B cell (primary cell): ENCODE measurements around the gene MGMT. TPM values are rescaled to one million over a fixed set of nuclear protein-coding genes. Genes with fewer than 3 reads are reported as not detected.

Experiments used
- ATAC-seq: fragments of 200-7000 bp; cut with Tn5 transposase; one replicate; pipeline ENCODE4 v1.10.0; 2021; ENCODE audit warnings: low read depth, mild to moderate bottlenecking, moderate number of reproducible peaks, moderate library complexity
- CTCF ChIA-PET: fragments of 350-600 bp; sonication (Branson Sonifier 250); formaldehyde crosslinking; loops from one replicate; lab custom pipeline; 2021; ENCODE audit warnings: antibody characterized with exemption, inconsistent platforms; lab: Charles Lee
- POLR2A ChIA-PET: fragments of 350-600 bp; sonication (Branson Sonifier 250); formaldehyde crosslinking; loops from one replicate; lab custom pipeline; 2021; ENCODE audit warnings: antibody characterized with exemption; lab: Charles Lee
- DNase-seq: peaks from one replicate; pipeline ENCODE4 v3.0.0; 2013
- H2AFZ ChIP-seq: 2 replicates; pipeline ENCODE4 v1.6.1; 2012; ENCODE audit warnings: mild to moderate bottlenecking, low read depth, low read length; ENCODE audit not compliant: insufficient read depth, poor library complexity, severe bottlenecking
- H3K27ac ChIP-seq, 2 donors: 1 replicate in 1 of 2; 2 replicates in 1 of 2; pipeline ENCODE4 v1.5.1; 2012 to 2013; ENCODE audit warnings: low read length in 2 of 2, mild to moderate bottlenecking in 2 of 2, moderate library complexity in 1 of 2
- H3K27me3 ChIP-seq, 4 experiments: fragments of 200-600 bp in 1 of 4; sonication (generic) in 1 of 4; replicated peaks in 1 of 4; 1 replicate in 2 of 4; 2 replicates in 2 of 4; pipeline versions ENCODE4 v1.6.1 to v1.7.0; 2013 to 2016; ENCODE audit warnings: low read length in 3 of 4, mild to moderate bottlenecking in 2 of 4, mixed read lengths in 1 of 4, moderate library complexity in 1 of 4; ENCODE audit not compliant: insufficient read depth in 4 of 4, control insufficient read depth in 3 of 4; ENCODE audit errors: control extremely low read depth in 1 of 4
- H3K36me3 ChIP-seq, 2 experiments: replicated peaks in 1 of 2; 1 replicate in 1 of 2; 2 replicates in 1 of 2; pipeline versions ENCODE4 v1.6.1 to v1.7.1; 2013; ENCODE audit warnings: low read length in 1 of 2; ENCODE audit not compliant: insufficient read depth in 2 of 2, control insufficient read depth in 1 of 2; ENCODE audit errors: control extremely low read depth in 1 of 2, extremely low read depth in 1 of 2
- H3K4me1 ChIP-seq, 2 donors: fragments of 200-600 bp in 1 of 2; sonication (generic) in 1 of 2; 1 replicate in 1 of 2; 2 replicates in 1 of 2; pipeline versions ENCODE4 v1.5.1 to v1.6.1; 2013 to 2017; ENCODE audit warnings: low read length in 2 of 2; ENCODE audit not compliant: control insufficient read depth in 2 of 2, insufficient read depth in 2 of 2
- H3K4me2 ChIP-seq: replicated peaks from 2 replicates; pipeline ENCODE3; 2012; ENCODE audit warnings: mild to moderate bottlenecking, low read depth, low read length; ENCODE audit not compliant: poor library complexity, severe bottlenecking
- H3K4me3 ChIP-seq, 5 experiments: fragments of 200-600 bp in 1 of 5; sonication (generic) in 1 of 5; 1 replicate in 3 of 5; 2 replicates in 2 of 5; pipeline versions ENCODE4 v1.5.1 to v1.7.0; 2011 to 2016; ENCODE audit warnings: low read length in 4 of 5, mild to moderate bottlenecking in 4 of 5, low read depth in 2 of 5, control low read depth in 1 of 5, moderate library complexity in 1 of 5; ENCODE audit not compliant: insufficient read depth in 1 of 5; ENCODE audit errors: control extremely low read depth in 1 of 5, extremely low read depth in 1 of 5
- H3K79me2 ChIP-seq: fragments of 200-600 bp; sonication (generic); one replicate; pipeline ENCODE4 v1.6.0; 2016; ENCODE audit warnings: low read length; ENCODE audit not compliant: control insufficient read depth, insufficient read depth
- H3K9ac ChIP-seq: fragments of 200-600 bp; sonication (generic); 2 replicates; pipeline ENCODE4 v1.6.1; 2017; ENCODE audit warnings: mild to moderate bottlenecking, low read length, moderate library complexity
- H3K9me3 ChIP-seq, 3 donors: one replicate each; pipeline versions ENCODE4 v1.6.1 to v1.7.1; 2013; ENCODE audit warnings: low read length in 2 of 3; ENCODE audit not compliant: control insufficient read depth in 2 of 3, insufficient read depth in 1 of 3; ENCODE audit errors: control extremely low read depth in 1 of 3
- H4K20me1 ChIP-seq: 2 replicates; pipeline ENCODE4 v1.6.0; 2012; ENCODE audit warnings: mild to moderate bottlenecking, low read length; ENCODE audit not compliant: insufficient read depth, control insufficient read depth, poor library complexity, severe bottlenecking
- H3K27ac Mint-ChIP-seq: one replicate; pipeline ENCODE4 v1.8.0; 2021; ENCODE audit warnings: mixed read lengths
- H3K27me3 Mint-ChIP-seq: one replicate; pipeline ENCODE4 v1.8.0; 2021; ENCODE audit warnings: mixed read lengths
- H3K4me1 Mint-ChIP-seq: one replicate; pipeline ENCODE4 v1.8.0; 2021; ENCODE audit warnings: mixed read lengths
- H3K4me3 Mint-ChIP-seq: one replicate; pipeline ENCODE4 v1.8.0; 2021; ENCODE audit warnings: mixed read lengths
- H3K9me3 Mint-ChIP-seq: one replicate; pipeline ENCODE4 v1.8.0; 2022; ENCODE audit warnings: mixed read lengths; ENCODE audit not compliant: insufficient read depth
- EZH2 ChIP-seq: IDR thresholded peaks from 2 replicates; pipeline ENCODE4 v1.6.1; 2012; ENCODE audit warnings: borderline replicate concordance, low read depth, mild to moderate bottlenecking, moderate library complexity, low read length; ENCODE audit not compliant: insufficient read depth, poor library complexity, severe bottlenecking
- WGBS: methylation state at CpG from one replicate; pipeline ENCODE4 v1.1.5; 2013; ENCODE audit warnings: missing lambda C conversion rate; ENCODE audit not compliant: insufficient coverage; 5-methylcytosine and 5-hydroxymethylcytosine counted together
- intact Hi-C: fragments of 100-400 bp; cut with micrococcal nuclease; formaldehyde crosslinking; loops from one replicate; pipeline ENCODE4 v1.10.0; 2022
- polyA plus RNA-seq: library from polyadenylated mRNA; depleted of rRNA; stranded (reverse); fragments of >200 nt; gene quantifications from 2 replicates; pipeline ENCODE4 v1.2.3, GENCODE V29; 2012
- total RNA-seq, 2 donors: library from RNA; stranded (reverse); fragments of 120-200 nt in 1 of 2; gene quantifications; 1 replicate in 1 of 2; 2 replicates in 1 of 2; pipeline versions ENCODE4 v1.2.3 to v1.2.4, GENCODE V29; 2013 to 2022
- TF ChIP-seq, protein P1 (sequence below): fragments of 200-600 bp; IDR thresholded peaks from one replicate; pipeline ENCODE4 v1.8.0; 2022; ENCODE audit warnings: antibody characterized with exemption, mild to moderate bottlenecking

The MGMT gene
- total and polyA plus RNA-seq, 2 donors (not counting 1 experiment from before 2014, with no cell fraction given), result 16.6 to 87.7 TPM

DNA sequence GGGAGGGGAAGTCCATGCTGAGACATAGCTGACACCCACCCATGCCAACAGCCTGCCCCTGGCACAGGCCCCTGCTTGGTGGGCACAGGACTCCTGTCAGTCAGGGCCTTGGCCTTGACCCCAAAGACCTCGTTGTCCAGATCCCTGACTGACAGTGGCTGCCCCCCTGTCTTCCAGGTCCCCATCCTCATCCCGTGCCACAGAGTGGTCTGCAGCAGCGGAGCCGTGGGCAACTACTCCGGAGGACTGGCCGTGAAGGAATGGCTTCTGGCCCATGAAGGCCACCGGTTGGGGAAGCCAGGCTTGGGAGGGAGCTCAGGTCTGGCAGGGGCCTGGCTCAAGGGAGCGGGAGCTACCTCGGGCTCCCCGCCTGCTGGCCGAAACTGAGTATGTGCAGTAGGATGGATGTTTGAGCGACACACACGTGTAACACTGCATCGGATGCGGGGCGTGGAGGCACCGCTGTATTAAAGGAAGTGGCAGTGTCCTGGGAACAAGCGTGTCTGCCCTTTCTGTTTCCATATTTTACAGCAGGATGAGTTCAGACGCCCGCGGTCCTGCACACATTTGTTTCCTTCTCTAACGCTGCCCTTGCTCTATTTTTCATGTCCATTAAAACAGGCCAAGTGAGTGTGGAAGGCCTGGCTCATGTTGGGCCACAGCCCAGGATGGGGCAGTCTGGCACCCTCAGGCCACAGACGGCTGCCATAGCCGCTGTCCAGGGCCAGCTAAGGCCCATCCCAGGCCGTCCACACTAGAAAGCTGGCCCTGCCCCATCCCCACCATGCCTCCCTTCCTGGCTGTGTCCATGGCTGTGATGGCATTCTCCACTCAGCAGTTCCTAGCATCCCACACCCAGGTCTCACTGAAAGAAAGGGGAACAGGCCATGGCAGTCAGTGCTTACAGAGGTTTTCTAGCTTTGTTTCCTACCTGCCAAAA is 299.8 kb downstream of the MGMT start:
- Histone ChIP-seq H3K4me3 (no peak overlapping the region), H3K27ac (no peak overlapping the region), H3K27me3 (no peaks in the 10 kb centered on the region), H3K4me1 (no peaks in the 10 kb centered on the region), H3K4me2 (no peak overlapping the region), H2AFZ (no peak overlapping the region), H3K79me2 (no peaks in the 10 kb centered on the region), H3K9me3 (peaks cover 0 to 29% (median 0%) of the 10 kb centered on the region in 3 donors), H3K9ac (no peak overlapping the region), H3K36me3 (peaks cover 0 to 2% of the 10 kb centered on the region in 2 experiments), H4K20me1 (no peaks in the 10 kb centered on the region)
- H3K4me1 Mint-ChIP-seq, result no peaks in the 10 kb centered on the region
- no peak for TF ChIP-seq EZH2
- TF ChIP-seq, protein P1, sequence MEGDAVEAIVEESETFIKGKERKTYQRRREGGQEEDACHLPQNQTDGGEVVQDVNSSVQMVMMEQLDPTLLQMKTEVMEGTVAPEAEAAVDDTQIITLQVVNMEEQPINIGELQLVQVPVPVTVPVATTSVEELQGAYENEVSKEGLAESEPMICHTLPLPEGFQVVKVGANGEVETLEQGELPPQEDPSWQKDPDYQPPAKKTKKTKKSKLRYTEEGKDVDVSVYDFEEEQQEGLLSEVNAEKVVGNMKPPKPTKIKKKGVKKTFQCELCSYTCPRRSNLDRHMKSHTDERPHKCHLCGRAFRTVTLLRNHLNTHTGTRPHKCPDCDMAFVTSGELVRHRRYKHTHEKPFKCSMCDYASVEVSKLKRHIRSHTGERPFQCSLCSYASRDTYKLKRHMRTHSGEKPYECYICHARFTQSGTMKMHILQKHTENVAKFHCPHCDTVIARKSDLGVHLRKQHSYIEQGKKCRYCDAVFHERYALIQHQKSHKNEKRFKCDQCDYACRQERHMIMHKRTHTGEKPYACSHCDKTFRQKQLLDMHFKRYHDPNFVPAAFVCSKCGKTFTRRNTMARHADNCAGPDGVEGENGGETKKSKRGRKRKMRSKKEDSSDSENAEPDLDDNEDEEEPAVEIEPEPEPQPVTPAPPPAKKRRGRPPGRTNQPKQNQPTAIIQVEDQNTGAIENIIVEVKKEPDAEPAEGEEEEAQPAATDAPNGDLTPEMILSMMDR, result no peak
- DNase-seq (no peak), ATAC-seq (no peak)
- CTCF ChIA-PET, result no interaction called here
- H3K4me3 Mint-ChIP-seq, result no peak overlapping the region
- no peak overlapping the region for H3K27ac Mint-ChIP-seq
- no peaks in the 10 kb centered on the region for H3K9me3 Mint-ChIP-seq
- 97% methylated on average over 17 of the region's 25 CpGs for WGBS
- H3K27me3 Mint-ChIP-seq, result no peaks in the 10 kb centered on the region
- intact Hi-C loops, result no loop called here
- POLR2A ChIA-PET, result no interaction called here

DNA sequence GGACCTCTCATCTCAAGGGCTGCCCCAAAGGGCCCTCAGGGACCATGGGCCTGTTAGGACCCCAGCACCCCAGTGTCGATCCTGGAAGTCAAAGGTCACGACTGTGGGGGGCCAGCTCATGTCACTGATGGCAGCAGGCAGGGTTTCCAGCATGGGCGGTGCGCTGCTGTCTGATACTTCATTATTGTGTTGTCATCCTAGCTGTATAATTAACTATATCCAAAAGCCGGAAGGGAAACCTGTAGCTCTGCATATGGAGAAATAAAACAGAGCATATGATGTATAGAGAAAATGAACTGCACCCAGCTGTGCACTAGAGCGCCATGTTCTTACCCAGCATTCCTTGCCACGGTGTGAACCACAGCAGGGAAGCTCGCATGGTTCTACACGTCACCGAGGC is 300.7 kb downstream of the MGMT start:
- WGBS, result 98% methylated on average over 7 of the region's 10 CpGs
- CTCF ChIA-PET, result no interaction called here
- Histone ChIP-seq H4K20me1 (no peaks in the 10 kb centered on the region), H3K4me1 (no peaks in the 10 kb centered on the region), H3K9ac (no peak overlapping the region), H3K27ac (no peak overlapping the region), H3K36me3 (peaks cover 0 to 2% of the 10 kb centered on the region in 2 experiments), H2AFZ (no peak overlapping the region), H3K4me3 (no peak overlapping the region), H3K4me2 (no peak overlapping the region), H3K9me3 (peaks cover 0 to 29% (median 0%) of the 10 kb centered on the region in 3 donors), H3K27me3 (no peaks in the 10 kb centered on the region), H3K79me2 (no peaks in the 10 kb centered on the region)
- ATAC-seq (no peak), DNase-seq (no peak)
- no peak for TF ChIP-seq EZH2
- TF ChIP-seq, protein P1, result no peak
- no peaks in the 10 kb centered on the region for H3K9me3 Mint-ChIP-seq
- intact Hi-C loops, result no loop called here
- no peaks in the 10 kb centered on the region for H3K4me1 Mint-ChIP-seq
- no peaks in the 10 kb centered on the region for H3K27me3 Mint-ChIP-seq
- H3K4me3 Mint-ChIP-seq, result no peak overlapping the region
- H3K27ac Mint-ChIP-seq, result no peak overlapping the region
- POLR2A ChIA-PET, result no interaction called here
